HEK293 (cell line): ENCODE data around the gene ZNF644.
"Not testable (repeated sequence)": the region's sequence is repeated elsewhere in the genome, so short reads cannot be mapped to it uniquely, and the experiment has no call there.

Source experiments
- CTCF ChIA-PET: fragments of 350-600 bp; formaldehyde crosslinking; extraction: SDS; loops from one replicate; lab custom pipeline; 2021; ENCODE audit warnings: antibody characterized with exemption; lab: Yijun Ruan, JAX
- POLR2A ChIA-PET: fragments of 300-600 bp; formaldehyde crosslinking; extraction: SDS; loops from one replicate; lab custom pipeline; 2020; ENCODE audit warnings: antibody characterized with exemption, inconsistent platforms; lab: Yijun Ruan, JAX
- H3K27ac ChIP-seq: fragments of 200-500 bp; sonication (Bioruptor generic); 2 replicates; pipeline ENCODE4 v1.5.1; 2014; ENCODE audit warnings: low read depth, low read length, control low read depth, inconsistent platforms; ENCODE audit errors: extremely low read depth
- H3K36me3 ChIP-seq, 2 experiments: fragments of 200-500 bp in 1 of 2; sonication (Bioruptor generic) in 1 of 2; 1 replicate in 1 of 2; 2 replicates in 1 of 2; pipeline ENCODE4 v1.5.1; 2014 to 2017; ENCODE audit warnings: inconsistent platforms in 2 of 2, low read length in 2 of 2; ENCODE audit not compliant: control insufficient read depth in 2 of 2, insufficient read depth in 1 of 2
- H3K4me1 ChIP-seq: fragments of 200-500 bp; sonication (Bioruptor generic); 2 replicates; pipeline ENCODE4 v1.5.1; 2014; ENCODE audit warnings: mild to moderate bottlenecking, low read length, inconsistent platforms; ENCODE audit not compliant: control insufficient read depth, insufficient read depth
- H3K4me3 ChIP-seq: 2 replicates; pipeline ENCODE4 v1.5.1; 2011; ENCODE audit warnings: low read depth, mild to moderate bottlenecking, control low read depth, low read length, moderate library complexity
- H3K9me3 ChIP-seq: fragments of 200-500 bp; sonication (Bioruptor generic); 2 replicates; pipeline ENCODE4 v1.5.1; 2014; ENCODE audit warnings: low read depth, low read length, inconsistent platforms; ENCODE audit not compliant: control insufficient read depth, insufficient read depth
- BCL11A ChIP-seq: fragments of 450-650 bp; formaldehyde crosslinking; IDR thresholded peaks from 2 replicates; pipeline ENCODE4 v1.5.1; 2016; ENCODE audit warnings: low read depth, missing biosample characterization, missing genetic modification characterization
- GFI1B ChIP-seq: fragments of 450-650 bp; formaldehyde crosslinking; IDR thresholded peaks from 2 replicates; pipeline ENCODE4 v1.5.1; 2016; ENCODE audit warnings: missing biosample characterization, missing genetic modification characterization
- HOXC10 ChIP-seq: sonication (generic); formaldehyde crosslinking; IDR thresholded peaks from 2 replicates; pipeline ENCODE4 v1.8.1; 2023; ENCODE audit warnings: mild to moderate bottlenecking, missing genetic modification reagents
- KLF1 ChIP-seq: fragments of 450-650 bp; formaldehyde crosslinking; IDR thresholded peaks from 2 replicates; pipeline ENCODE4 v1.5.1; 2016; ENCODE audit warnings: missing biosample characterization, missing genetic modification characterization
- MYNN ChIP-seq: fragments of 450-650 bp; formaldehyde crosslinking; IDR thresholded peaks from 2 replicates; pipeline ENCODE4 v1.5.1; 2016; ENCODE audit warnings: missing biosample characterization, missing genetic modification characterization, borderline replicate concordance
- SALL2 ChIP-seq: fragments of 450-650 bp; formaldehyde crosslinking; IDR thresholded peaks from 2 replicates; pipeline ENCODE4 v1.5.0; 2017; ENCODE audit warnings: missing biosample characterization, mild to moderate bottlenecking, missing genetic modification characterization, borderline replicate concordance
- YY2 ChIP-seq: fragments of 450-650 bp; formaldehyde crosslinking; IDR thresholded peaks from 2 replicates; pipeline ENCODE4 v1.5.1; 2016; ENCODE audit warnings: missing biosample characterization, missing genetic modification characterization
- ZBTB17 ChIP-seq: fragments of 450-650 bp; formaldehyde crosslinking; IDR thresholded peaks from 2 replicates; pipeline ENCODE4 v1.5.1; 2016; ENCODE audit warnings: missing biosample characterization, missing genetic modification characterization
- ZBTB8A ChIP-seq: fragments of 450-650 bp; formaldehyde crosslinking; IDR thresholded peaks from 2 replicates; pipeline ENCODE4 v1.5.1; 2016; ENCODE audit warnings: missing biosample characterization, missing genetic modification characterization
- ZEB2 ChIP-seq: fragments of 450-650 bp; formaldehyde crosslinking; IDR thresholded peaks from 2 replicates; pipeline ENCODE4 v1.5.1; 2016; ENCODE audit warnings: missing biosample characterization, missing genetic modification characterization
- ZNF10 ChIP-seq: fragments of 450-650 bp; formaldehyde crosslinking; IDR thresholded peaks from 2 replicates; pipeline ENCODE4 v1.5.1; 2017; ENCODE audit warnings: missing biosample characterization, missing genetic modification characterization
- ZNF175 ChIP-seq: fragments of 450-650 bp; formaldehyde crosslinking; IDR thresholded peaks from 2 replicates; pipeline ENCODE4 v1.5.1; 2016; ENCODE audit warnings: missing biosample characterization, missing genetic modification characterization
- ZNF19 ChIP-seq: fragments of 450-650 bp; formaldehyde crosslinking; IDR thresholded peaks from 2 replicates; pipeline ENCODE4; 2016; ENCODE audit warnings: missing biosample characterization, missing genetic modification characterization, low read depth
- ZNF211 ChIP-seq: fragments of 450-650 bp; formaldehyde crosslinking; IDR thresholded peaks from 2 replicates; pipeline ENCODE4 v1.5.1; 2016; ENCODE audit warnings: low read depth, missing biosample characterization, missing genetic modification characterization
- ZNF324 ChIP-seq: fragments of 450-650 bp; formaldehyde crosslinking; IDR thresholded peaks from 2 replicates; pipeline ENCODE4 v1.5.1; 2016; ENCODE audit warnings: missing biosample characterization, missing genetic modification characterization
- ZNF335 ChIP-seq: fragments of 450-650 bp; formaldehyde crosslinking; conservative IDR thresholded peaks from 2 replicates; pipeline ENCODE4 v1.5.1; 2016; ENCODE audit warnings: missing biosample characterization, missing genetic modification characterization
- ZNF341 ChIP-seq: fragments of 450-650 bp; formaldehyde crosslinking; IDR thresholded peaks from 2 replicates; pipeline ENCODE4; 2016; ENCODE audit warnings: low read depth, missing biosample characterization, missing genetic modification characterization
- ZNF350 ChIP-seq: fragments of 450-650 bp; formaldehyde crosslinking; IDR thresholded peaks from 2 replicates; pipeline ENCODE4 v1.5.0; 2017; ENCODE audit warnings: missing biosample characterization, mild to moderate bottlenecking, missing genetic modification characterization
- ZNF473 ChIP-seq: fragments of 450-650 bp; formaldehyde crosslinking; IDR thresholded peaks from 2 replicates; pipeline ENCODE4 v1.5.1; 2017; ENCODE audit warnings: missing biosample characterization, missing genetic modification characterization
- ZNF558 ChIP-seq: fragments of 450-650 bp; formaldehyde crosslinking; IDR thresholded peaks from 2 replicates; pipeline ENCODE4 v1.5.1; 2016; ENCODE audit warnings: missing biosample characterization, missing genetic modification characterization
- ZNF747 ChIP-seq: fragments of 450-650 bp; formaldehyde crosslinking; IDR thresholded peaks from 2 replicates; pipeline ENCODE4 v1.5.1; 2016; ENCODE audit warnings: missing biosample characterization, missing genetic modification characterization
- ZSCAN16 ChIP-seq: fragments of 450-650 bp; formaldehyde crosslinking; IDR thresholded peaks from 2 replicates; pipeline ENCODE4 v1.5.1; 2016; ENCODE audit warnings: missing biosample characterization, missing genetic modification characterization
- ZSCAN30 ChIP-seq: fragments of 450-650 bp; IDR thresholded peaks from 2 replicates; pipeline ENCODE4 v1.5.1; 2018; ENCODE audit warnings: missing biosample characterization, mild to moderate bottlenecking, missing genetic modification characterization, moderate library complexity
- TF ChIP-seq, protein P1 (sequence below): IDR thresholded peaks from 2 replicates; pipeline ENCODE4 v1.6.1; 2011; ENCODE audit warnings: mild to moderate bottlenecking, low read depth, low read length, borderline replicate concordance

The ZNF644 gene

DNA sequence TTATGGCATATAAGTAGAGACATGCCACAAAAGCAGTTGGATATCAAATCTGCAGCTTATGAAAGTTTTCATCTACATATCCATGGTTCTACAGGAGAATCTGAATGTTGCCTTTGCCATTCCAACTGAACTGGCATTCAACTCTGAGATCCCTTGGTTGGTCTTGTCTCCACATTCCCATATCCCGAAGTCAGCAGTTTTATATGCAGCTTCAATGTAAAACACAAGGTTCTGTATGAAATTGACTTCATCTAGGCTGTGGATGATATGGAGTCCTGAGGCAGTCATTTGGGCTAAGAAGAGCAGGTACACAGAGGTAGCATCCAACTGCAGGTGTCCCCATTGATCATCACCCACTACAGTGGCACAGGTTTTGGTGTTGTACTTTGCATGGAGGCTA, 129.0 kb downstream of the ZNF644 start:
- H3K36me3 ChIP-seq, H3K4me3 ChIP-seq, H3K4me1 ChIP-seq, POLR2A ChIA-PET, H3K9me3 ChIP-seq, CTCF ChIA-PET, H3K27ac ChIP-seq: not testable (repeated sequence)
- 0 out of 2 replicates have a peak, but pooled peaks have one; percentile 17 for TF ChIP-seq ZBTB17 (tag by site-specific recombination)

DNA sequence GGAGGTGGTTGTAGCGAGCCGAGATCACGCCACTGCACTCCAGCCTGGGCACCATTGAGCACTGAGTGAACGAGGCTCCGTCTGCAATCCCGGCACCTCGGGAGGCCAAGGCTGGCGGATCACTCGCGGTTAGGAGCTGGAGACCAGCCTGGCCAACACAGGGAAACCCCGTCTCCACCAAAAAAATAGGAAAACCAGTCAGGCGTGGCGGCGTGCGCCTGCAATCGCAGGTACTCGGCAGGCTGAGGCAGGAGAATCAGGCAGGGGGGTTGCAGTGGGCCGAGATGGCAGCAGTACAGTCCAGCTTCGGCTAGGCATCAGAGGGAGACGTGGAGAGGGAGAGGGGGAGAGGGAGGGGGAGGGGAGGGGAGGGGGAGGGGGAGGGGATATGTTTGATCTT, 129.6 kb downstream of the ZNF644 start:
- H3K36me3 ChIP-seq, H3K4me3 ChIP-seq, H3K27ac ChIP-seq, H3K9me3 ChIP-seq, POLR2A ChIA-PET, H3K4me1 ChIP-seq, CTCF ChIA-PET: not testable (repeated sequence)

DNA sequence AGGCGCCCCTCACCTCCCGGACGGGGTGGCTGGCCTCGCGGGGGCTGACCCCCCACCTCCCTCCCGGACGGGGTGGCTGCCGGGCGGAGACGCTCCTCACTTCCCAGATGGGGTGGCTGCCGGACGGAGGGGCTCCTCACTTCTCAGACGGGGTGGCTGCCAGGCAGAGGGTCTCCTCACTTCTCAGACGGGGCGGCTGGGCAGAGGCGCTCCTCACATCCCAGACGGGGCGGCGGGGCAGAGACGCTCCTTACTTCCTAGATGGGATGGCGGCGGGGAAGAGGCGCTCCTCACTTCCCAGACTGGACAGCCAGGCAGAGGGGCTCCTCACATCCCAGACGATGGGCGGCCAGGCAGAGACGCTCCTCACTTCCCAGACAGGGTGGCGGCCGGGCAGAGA, 130.1 kb downstream of the ZNF644 start:
- POLR2A ChIA-PET, H3K4me1 ChIP-seq, H3K36me3 ChIP-seq, H3K4me3 ChIP-seq, H3K9me3 ChIP-seq, CTCF ChIA-PET, H3K27ac ChIP-seq: not testable (repeated sequence)

DNA sequence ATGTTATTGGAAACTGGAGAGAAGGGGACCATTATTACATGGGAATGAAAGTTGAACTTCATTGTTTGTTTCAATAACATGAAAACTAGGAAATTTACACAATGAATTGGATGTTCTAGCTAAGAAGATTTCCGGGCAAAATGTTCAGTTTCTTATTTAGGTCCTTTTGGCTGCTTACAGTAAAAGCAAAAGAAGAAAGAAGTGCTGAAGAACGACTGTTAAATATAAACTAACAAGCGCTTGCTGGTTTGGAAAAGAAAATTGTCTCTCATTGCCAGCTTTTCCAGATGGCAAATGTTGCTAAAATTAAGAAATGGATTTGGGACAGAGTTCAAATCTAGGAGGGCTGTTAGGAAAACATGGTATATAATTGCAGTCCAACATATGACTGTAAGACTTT, 139.6 kb downstream of the ZNF644 start:
- H3K4me3 ChIP-seq, result no peak overlapping the region
- no peaks in the 10 kb centered on the region for H3K36me3 ChIP-seq
- H3K4me1 ChIP-seq, result no peaks in the 10 kb centered on the region
- no peak for TF ChIP-seq ZEB2
- TF ChIP-seq ZNF558, result no peak
- no peak for TF ChIP-seq MYNN
- TF ChIP-seq ZNF335, result no peak
- TF ChIP-seq ZNF341 (tag by site-specific recombination), result no peak
- no peak for TF ChIP-seq ZSCAN30 (tag by site-specific recombination)
- TF ChIP-seq ZSCAN16, result no peak
- TF ChIP-seq KLF1 (tag by site-specific recombination), result no peak
- no peak for TF ChIP-seq YY2 (tag by site-specific recombination)
- TF ChIP-seq ZBTB8A, result no peak
- no peak for TF ChIP-seq SALL2
- TF ChIP-seq ZNF211, result no peak
- TF ChIP-seq BCL11A (tag by site-specific recombination), result no peak
- no peak for TF ChIP-seq HOXC10
- no peak for TF ChIP-seq ZNF10
- TF ChIP-seq, protein P1, sequence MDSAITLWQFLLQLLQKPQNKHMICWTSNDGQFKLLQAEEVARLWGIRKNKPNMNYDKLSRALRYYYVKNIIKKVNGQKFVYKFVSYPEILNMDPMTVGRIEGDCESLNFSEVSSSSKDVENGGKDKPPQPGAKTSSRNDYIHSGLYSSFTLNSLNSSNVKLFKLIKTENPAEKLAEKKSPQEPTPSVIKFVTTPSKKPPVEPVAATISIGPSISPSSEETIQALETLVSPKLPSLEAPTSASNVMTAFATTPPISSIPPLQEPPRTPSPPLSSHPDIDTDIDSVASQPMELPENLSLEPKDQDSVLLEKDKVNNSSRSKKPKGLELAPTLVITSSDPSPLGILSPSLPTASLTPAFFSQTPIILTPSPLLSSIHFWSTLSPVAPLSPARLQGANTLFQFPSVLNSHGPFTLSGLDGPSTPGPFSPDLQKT, result no peak
- no peak for TF ChIP-seq GFI1B
- TF ChIP-seq ZNF473 (tag by site-specific recombination), result no peak
- TF ChIP-seq, all 188 proteins: peak for 0
- no peaks in the 10 kb centered on the region for H3K9me3 ChIP-seq
- POLR2A ChIA-PET, result no interaction called here
- H3K27ac ChIP-seq, result no peak overlapping the region
- CTCF ChIA-PET, result no interaction called here

DNA sequence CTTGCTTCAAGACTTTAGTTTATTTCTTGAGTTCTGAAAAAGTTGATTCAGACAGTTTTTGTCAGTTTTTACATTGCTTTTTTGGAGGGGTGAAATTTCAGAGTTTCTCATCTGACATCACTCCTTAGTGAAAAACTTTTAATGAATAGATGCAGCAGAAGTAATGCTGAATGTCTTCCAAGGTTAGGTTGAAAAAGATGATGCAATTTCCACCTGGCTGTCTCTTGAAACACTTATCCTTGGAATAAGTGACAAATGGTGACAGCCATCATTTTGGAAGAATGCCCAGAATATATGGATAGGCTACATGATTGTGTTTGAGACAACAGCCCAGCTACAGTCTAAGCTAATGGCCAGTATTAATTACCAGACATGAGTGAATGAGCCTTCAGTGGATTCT, 140.8 kb downstream of the ZNF644 start:
- no peak for TF ChIP-seq GFI1B
- no peak for TF ChIP-seq ZNF747 (tag by site-specific recombination)
- TF ChIP-seq ZNF19 (tag by site-specific recombination), result no peak
- no peak for TF ChIP-seq ZNF175 (tag by site-specific recombination)
- TF ChIP-seq ZNF324 (tag by site-specific recombination), result no peak
- no peak for TF ChIP-seq ZNF350 (tag by site-specific recombination)
- ChIA-PET CTCF (no interaction called here), POLR2A (no interaction called here)
- Histone ChIP-seq H3K4me1 (no peaks in the 10 kb centered on the region), H3K4me3 (no peak overlapping the region), H3K27ac (no peak overlapping the region), H3K9me3 (no peaks in the 10 kb centered on the region), H3K36me3 (no peaks in the 10 kb centered on the region)
